Neutrophil (primary cell): ENCODE data around the gene RAMP1.

Source experiments
- H3K27ac ChIP-seq: fragments of 200-600 bp; sonication (generic); 2 replicates; pipeline ENCODE4 v1.5.1; 2016; ENCODE audit warnings: mild to moderate bottlenecking, moderate library complexity
- H3K27me3 ChIP-seq: fragments of 200-600 bp; sonication (generic); 2 replicates; pipeline ENCODE4 v1.6.0; 2016; ENCODE audit warnings: mild to moderate bottlenecking
- H3K36me3 ChIP-seq: fragments of 200-600 bp; sonication (generic); 2 replicates; pipeline ENCODE4 v1.5.1; 2017
- H3K4me1 ChIP-seq, 2 experiments: fragments of 200-600 bp in 1 of 2; sonication (generic) in 1 of 2; 1 replicate in 1 of 2; 2 replicates in 1 of 2; pipeline versions ENCODE4 v1.5.1 to v1.6.1; 2013 to 2016; ENCODE audit warnings: low read depth in 1 of 2, low read length in 1 of 2, mild to moderate bottlenecking in 1 of 2, moderate library complexity in 1 of 2; ENCODE audit not compliant: control insufficient read depth in 1 of 2, insufficient read depth in 1 of 2
- H3K4me3 ChIP-seq, 2 experiments: fragments of 200-600 bp in 1 of 2; sonication (generic) in 1 of 2; 1 replicate in 1 of 2; 2 replicates in 1 of 2; pipeline ENCODE4 v1.5.1; 2013 to 2016; ENCODE audit warnings: low read depth in 1 of 2, low read length in 1 of 2, mild to moderate bottlenecking in 1 of 2, moderate library complexity in 1 of 2
- H3K9me3 ChIP-seq: fragments of 200-600 bp; sonication (generic); 2 replicates; pipeline ENCODE4 v1.5.1; 2016
- TF ChIP-seq, protein P1 (sequence below): fragments of 200-600 bp; sonication (generic); IDR thresholded peaks from 2 replicates; pipeline ENCODE4 v1.5.1; 2016; ENCODE audit warnings: antibody characterized with exemption

RAMP1 gene

GRCh38 chr2:237900891-237901831 is 41.7 kb downstream of the RAMP1 start:
- TF ChIP-seq, protein P1, sequence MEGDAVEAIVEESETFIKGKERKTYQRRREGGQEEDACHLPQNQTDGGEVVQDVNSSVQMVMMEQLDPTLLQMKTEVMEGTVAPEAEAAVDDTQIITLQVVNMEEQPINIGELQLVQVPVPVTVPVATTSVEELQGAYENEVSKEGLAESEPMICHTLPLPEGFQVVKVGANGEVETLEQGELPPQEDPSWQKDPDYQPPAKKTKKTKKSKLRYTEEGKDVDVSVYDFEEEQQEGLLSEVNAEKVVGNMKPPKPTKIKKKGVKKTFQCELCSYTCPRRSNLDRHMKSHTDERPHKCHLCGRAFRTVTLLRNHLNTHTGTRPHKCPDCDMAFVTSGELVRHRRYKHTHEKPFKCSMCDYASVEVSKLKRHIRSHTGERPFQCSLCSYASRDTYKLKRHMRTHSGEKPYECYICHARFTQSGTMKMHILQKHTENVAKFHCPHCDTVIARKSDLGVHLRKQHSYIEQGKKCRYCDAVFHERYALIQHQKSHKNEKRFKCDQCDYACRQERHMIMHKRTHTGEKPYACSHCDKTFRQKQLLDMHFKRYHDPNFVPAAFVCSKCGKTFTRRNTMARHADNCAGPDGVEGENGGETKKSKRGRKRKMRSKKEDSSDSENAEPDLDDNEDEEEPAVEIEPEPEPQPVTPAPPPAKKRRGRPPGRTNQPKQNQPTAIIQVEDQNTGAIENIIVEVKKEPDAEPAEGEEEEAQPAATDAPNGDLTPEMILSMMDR: no peak
- H3K27me3 ChIP-seq: no peaks in the 10 kb centered on the region
- peaks cover 16 to 32% of the 10 kb centered on the region in 2 experiments for H3K4me1 ChIP-seq

DNA sequence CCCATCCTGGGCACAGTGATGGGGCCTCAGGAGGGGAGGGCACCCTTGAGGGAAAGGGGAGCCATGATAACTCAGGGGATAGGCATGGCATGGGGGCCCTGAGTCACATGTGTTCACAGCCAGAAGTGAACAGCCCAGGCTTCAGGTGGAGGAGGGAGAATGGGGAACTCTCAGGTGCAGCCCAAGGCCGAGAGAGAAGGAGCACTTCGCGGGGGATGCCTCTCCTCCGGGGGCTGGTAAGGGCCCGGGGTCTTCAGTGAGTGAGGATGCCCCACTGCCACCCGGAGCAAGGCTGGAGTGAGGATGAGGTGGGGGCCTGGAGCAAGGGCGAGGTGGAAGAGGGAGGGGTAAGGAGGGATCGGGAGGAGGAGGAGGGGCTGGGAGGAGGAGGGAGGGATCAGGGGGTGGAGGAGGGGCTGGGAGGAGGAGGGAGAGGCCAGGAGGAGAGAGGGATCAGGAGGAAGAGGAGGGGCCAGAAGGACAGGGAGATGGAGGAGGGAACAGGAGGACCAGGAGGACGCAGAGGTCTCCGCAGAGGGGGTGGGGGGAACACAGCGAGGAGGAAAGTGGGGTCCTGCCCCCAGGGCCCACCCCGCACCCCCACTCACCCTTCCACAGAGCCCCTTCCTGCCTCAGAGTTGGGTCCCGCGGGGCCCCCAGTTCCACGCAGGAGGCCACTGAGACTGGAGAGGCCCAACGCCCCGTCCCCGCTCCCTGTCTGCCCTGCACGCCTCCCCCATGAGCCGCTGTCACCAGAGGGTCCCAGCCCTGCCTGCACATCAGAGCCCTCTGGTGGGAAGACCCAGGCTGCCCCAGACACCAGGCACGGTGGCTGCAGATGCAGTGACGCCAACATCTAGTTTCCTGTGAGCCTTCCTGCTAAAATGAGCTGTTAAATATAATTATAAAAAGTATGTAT is 42.8 kb downstream of the RAMP1 start:
- no peaks in the 10 kb centered on the region for H3K9me3 ChIP-seq
- H3K36me3 ChIP-seq: no peaks in the 10 kb centered on the region
- TF ChIP-seq, protein P1: no peak
- peaks cover 16 to 34% of the 10 kb centered on the region in 2 experiments for H3K4me1 ChIP-seq
- H3K27me3 ChIP-seq: no peaks in the 10 kb centered on the region
- no peak overlapping the region for H3K27ac ChIP-seq
- no peak overlapping the region for H3K4me3 ChIP-seq

More at GRCh38 chr2:237900891-237901831, 41.7 kb downstream of the RAMP1 start:
- no peak overlapping the region for H3K27ac ChIP-seq
- no peaks in the 10 kb centered on the region for H3K9me3 ChIP-seq
- no peak overlapping the region for H3K4me3 ChIP-seq
- H3K36me3 ChIP-seq: no peaks in the 10 kb centered on the region

GRCh38 chr2:237904831-237905599 is 45.6 kb downstream of the RAMP1 start:
- Histone ChIP-seq H3K4me1 (peaks cover 0 to 14% of the 10 kb centered on the region in 2 experiments), H3K9me3 (no peaks in the 10 kb centered on the region), H3K27ac (no peak overlapping the region), H3K27me3 (no peaks in the 10 kb centered on the region), H3K4me3 (no peak overlapping the region), H3K36me3 (no peaks in the 10 kb centered on the region)
- TF ChIP-seq, protein P1: no peak

DNA sequence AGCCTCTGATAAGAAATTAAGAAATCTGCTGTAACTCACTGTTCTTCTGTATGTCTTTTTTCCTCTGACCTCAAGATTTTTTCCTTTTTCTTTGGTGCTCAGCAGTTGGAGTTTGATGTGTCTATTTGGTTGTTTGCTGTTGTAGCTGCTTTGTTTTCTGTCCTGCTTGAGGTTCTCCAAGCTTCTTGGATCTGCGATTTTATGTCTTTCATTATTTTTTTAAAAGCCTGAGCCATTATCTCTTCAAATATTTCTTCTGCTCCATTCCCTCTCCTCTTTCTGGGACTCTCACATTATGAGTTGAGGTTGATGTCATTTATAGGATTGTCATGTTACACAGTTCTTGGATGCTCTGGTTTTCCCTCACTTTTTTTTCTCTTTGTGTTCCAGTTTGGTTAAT is 47.7 kb downstream of the RAMP1 start:
- H3K36me3 ChIP-seq: no peaks in the 10 kb centered on the region
- no peak overlapping the region for H3K4me3 ChIP-seq
- H3K27me3 ChIP-seq: no peaks in the 10 kb centered on the region
- H3K4me1 ChIP-seq: peaks cover 0 to 14% of the 10 kb centered on the region in 2 experiments
- H3K27ac ChIP-seq: no peak overlapping the region
- TF ChIP-seq, protein P1: no peak
- no peaks in the 10 kb centered on the region for H3K9me3 ChIP-seq
